Activated naive CD8-positive, alpha-beta T cell treated with anti-CD3 and anti-CD28 coated beads, Interleukin-2, amount 10 ng/mL, durations not matched to agents 7 days and 5 days (primary cell): ENCODE results near the gene MTIF3. TPM values are rescaled to one million over a fixed set of nuclear protein-coding genes. Genes with fewer than 3 reads are reported as not detected.
"Not testable (repeated sequence)": the region's sequence is repeated elsewhere in the genome, so short reads cannot be mapped to it uniquely, and the experiment has no call there.

ENCODE experiments used
- ATAC-seq: fragments of 150-1000 bp; cut with Tn5 transposase; one replicate; pipeline ENCODE4 v1.10.0; 2021; ENCODE audit warnings: low read depth, moderate library complexity
- POLR2A ChIA-PET: fragments of 350-600 bp; sonication (Branson Sonifier 250); formaldehyde crosslinking; loops from one replicate; lab custom pipeline; 2021; ENCODE audit warnings: antibody characterized with exemption; lab: Charles Lee
- DNase-seq: peaks from one replicate; pipeline ENCODE4 v3.0.0; 2021
- H3K27ac Mint-ChIP-seq: one replicate; pipeline ENCODE4 v1.8.0; 2022; ENCODE audit warnings: mild to moderate bottlenecking, mixed read lengths
- H3K27me3 Mint-ChIP-seq: one replicate; pipeline ENCODE4 v1.8.0; 2022; ENCODE audit warnings: mild to moderate bottlenecking, moderate library complexity, mixed read lengths
- H3K36me3 Mint-ChIP-seq: one replicate; pipeline ENCODE4 v1.8.0; 2021; ENCODE audit warnings: mild to moderate bottlenecking, mixed read lengths
- H3K4me1 Mint-ChIP-seq: one replicate; pipeline ENCODE4 v1.8.0; 2021; ENCODE audit warnings: mixed read lengths
- H3K4me3 Mint-ChIP-seq: one replicate; pipeline ENCODE4 v1.8.0; 2022; ENCODE audit warnings: mild to moderate bottlenecking, moderate library complexity, mixed read lengths
- H3K9me3 Mint-ChIP-seq: one replicate; pipeline ENCODE4 v1.8.0; 2021; ENCODE audit warnings: mixed read lengths
- total RNA-seq, 2 experiments: library from RNA; stranded (reverse); gene quantifications; one replicate each; pipeline ENCODE4 v1.2.3, GENCODE V29; 2021

The MTIF3 gene
- total RNA-seq, 2 experiments from 2014 or later, result 51.5 to 60.4 TPM

GRCh38 chr13:27403203-27403678 lies 47.1 kb downstream of the MTIF3 start:
- no peak for ATAC-seq
- DNase-seq, result no peak
- POLR2A ChIA-PET, result no interaction called here
- Mint-ChIP-seq H3K27ac (no peak overlapping the region), H3K9me3 (no peaks in the 10 kb centered on the region), H3K4me1 (no peaks in the 10 kb centered on the region), H3K36me3 (no peaks in the 10 kb centered on the region), H3K27me3 (peaks cover 4% of the 10 kb centered on the region), H3K4me3 (no peak overlapping the region)

GRCh38 chr13:27401210-27401609 lies 49.2 kb downstream of the MTIF3 start:
- POLR2A ChIA-PET, result no interaction called here
- Mint-ChIP-seq H3K4me1 (no peaks in the 10 kb centered on the region), H3K27ac (no peak overlapping the region), H3K9me3 (no peaks in the 10 kb centered on the region), H3K27me3 (peaks cover 8% of the 10 kb centered on the region), H3K36me3 (no peaks in the 10 kb centered on the region), H3K4me3 (no peak overlapping the region)
- ATAC-seq, result no peak
- DNase-seq, result no peak

- H3K27me3 Mint-ChIP-seq, H3K9me3 Mint-ChIP-seq, H3K4me3 Mint-ChIP-seq, H3K36me3 Mint-ChIP-seq, ATAC-seq, DNase-seq, H3K27ac Mint-ChIP-seq, POLR2A ChIA-PET, H3K4me1 Mint-ChIP-seq: not testable (repeated sequence)
Measured at GRCh38 chr13:27400405-27400804, 50.0 kb downstream of the MTIF3 start.

- Mint-ChIP-seq H3K4me1 (no peaks in the 10 kb centered on the region), H3K9me3 (no peaks in the 10 kb centered on the region), H3K4me3 (no peak overlapping the region), H3K27me3 (peaks cover 11% of the 10 kb centered on the region), H3K27ac (no peak overlapping the region), H3K36me3 (no peaks in the 10 kb centered on the region)
- no peak for DNase-seq
- ATAC-seq, result no peak
- POLR2A ChIA-PET, result no interaction called here
Measured at GRCh38 chr13:27398360-27398759, 52.0 kb downstream of the MTIF3 start.

GRCh38 chr13:27396252-27396846 lies 54.0 kb downstream of the MTIF3 start:
- ATAC-seq (no peak), DNase-seq (no peak)
- H3K27me3 Mint-ChIP-seq, result peaks cover 7% of the 10 kb centered on the region
- POLR2A ChIA-PET, result no interaction called here
- H3K27ac Mint-ChIP-seq, result no peak overlapping the region
- H3K9me3 Mint-ChIP-seq, result no peaks in the 10 kb centered on the region
- H3K36me3 Mint-ChIP-seq, result no peaks in the 10 kb centered on the region
- no peak overlapping the region for H3K4me3 Mint-ChIP-seq
- no peaks in the 10 kb centered on the region for H3K4me1 Mint-ChIP-seq

GRCh38 chr13:27395007-27395510 lies 55.3 kb downstream of the MTIF3 start:
- no peaks in the 10 kb centered on the region for H3K36me3 Mint-ChIP-seq
- no peaks in the 10 kb centered on the region for H3K4me1 Mint-ChIP-seq
- no peak for DNase-seq
- H3K4me3 Mint-ChIP-seq, result no peak overlapping the region
- peaks cover 7% of the 10 kb centered on the region for H3K27me3 Mint-ChIP-seq
- no peak for ATAC-seq
- POLR2A ChIA-PET, result no interaction called here
- H3K9me3 Mint-ChIP-seq, result no peaks in the 10 kb centered on the region
- H3K27ac Mint-ChIP-seq, result no peak overlapping the region

- Mint-ChIP-seq H3K27me3 (peaks cover 7% of the 10 kb centered on the region), H3K4me3 (no peak overlapping the region), H3K9me3 (no peaks in the 10 kb centered on the region), H3K36me3 (no peaks in the 10 kb centered on the region), H3K27ac (no peak overlapping the region), H3K4me1 (no peaks in the 10 kb centered on the region)
- ATAC-seq (no peak), DNase-seq (no peak)
- POLR2A ChIA-PET, result no interaction called here
Measured at GRCh38 chr13:27393101-27393500, 57.3 kb downstream of the MTIF3 start.

GRCh38 chr13:27391471-27391870 lies 58.9 kb downstream of the MTIF3 start:
- ATAC-seq, result no peak

GRCh38 chr13:27389891-27390290 lies 60.5 kb downstream of the MTIF3 start:
- no peak for ATAC-seq
- Mint-ChIP-seq H3K27me3 (no peaks in the 10 kb centered on the region), H3K36me3 (no peaks in the 10 kb centered on the region), H3K9me3 (no peaks in the 10 kb centered on the region), H3K4me3 (no peak overlapping the region), H3K4me1 (no peaks in the 10 kb centered on the region), H3K27ac (no peak overlapping the region)
- no peak for DNase-seq
- POLR2A ChIA-PET, result no interaction called here

More at GRCh38 chr13:27391471-27391870, 58.9 kb downstream of the MTIF3 start:
- Mint-ChIP-seq H3K9me3 (no peaks in the 10 kb centered on the region), H3K36me3 (no peaks in the 10 kb centered on the region), H3K4me1 (no peaks in the 10 kb centered on the region), H3K27ac (no peak overlapping the region), H3K27me3 (peaks cover 3% of the 10 kb centered on the region), H3K4me3 (no peak overlapping the region)
- no peak for DNase-seq
- POLR2A ChIA-PET, result no interaction called here

GRCh38 chr13:27388241-27388640 lies 62.1 kb downstream of the MTIF3 start:
- H3K36me3 Mint-ChIP-seq, result no peaks in the 10 kb centered on the region
- POLR2A ChIA-PET, result no interaction called here

More at GRCh38 chr13:27388241-27388640, 62.1 kb downstream of the MTIF3 start:
- H3K27ac Mint-ChIP-seq, result no peak overlapping the region
- H3K27me3 Mint-ChIP-seq, result peaks cover 5% of the 10 kb centered on the region
- no peak for DNase-seq
- no peaks in the 10 kb centered on the region for H3K4me1 Mint-ChIP-seq
- H3K4me3 Mint-ChIP-seq, result no peak overlapping the region
- H3K9me3 Mint-ChIP-seq, result no peaks in the 10 kb centered on the region
- ATAC-seq, result no peak

Other genes starting within 250 kb of the MTIF3 start
- gene RPL21, start 199.0 kb downstream of the MTIF3 start, total RNA-seq, result 1,000 to 10,000 TPM; 1,116 to 1,143 TPM
- 1 to 10 TPM in 1 of 2 experiments, under 1 TPM in 1; 0.20 to 2.1 TPM for gene RASL11A, start 179.7 kb downstream of the MTIF3 start, total RNA-seq
- gene GTF3A, start 25.9 kb downstream of the MTIF3 start, total RNA-seq, result 100 to 1,000 TPM; 159 to 173 TPM
- 1 to 10 TPM; 8.0 to 8.3 TPM for gene LNX2, start 170.0 kb upstream of the MTIF3 start, total RNA-seq
- 100 to 1,000 TPM; 139 to 140 TPM for gene POLR1D, start 171.3 kb upstream of the MTIF3 start, total RNA-seq